AG04450 (cell line): ENCODE measurements around the gene ZNF516. TPM values are rescaled to one million over a fixed set of nuclear protein-coding genes. Genes with fewer than 3 reads are reported as not detected.
A peak's percentile ranks its signal among the peaks of the same experiment; 100 is the strongest.
"Not testable (repeated sequence)": the region's sequence is repeated elsewhere in the genome, so short reads cannot be mapped to it uniquely, and the experiment has no call there.

Source experiments
- CTCF ChIA-PET: fragments of 300-600, 350-600 bp; formaldehyde crosslinking; extraction: SDS; loops from one replicate; lab custom pipeline; 2022; ENCODE audit warnings: antibody characterized with exemption, inconsistent platforms; lab: Charles Lee
- POLR2A ChIA-PET: fragments of 350-600 bp; formaldehyde crosslinking; extraction: SDS; loops from one replicate; lab custom pipeline; 2021; ENCODE audit warnings: antibody characterized with exemption, inconsistent platforms; lab: Yijun Ruan, JAX
- DNase-seq: peaks from one replicate; pipeline ENCODE4 v3.0.0-alpha.2; 2011; ENCODE audit warnings: low read depth, low spot score
- H3K27ac ChIP-seq: one replicate; pipeline ENCODE4 v1.5.1; 2012; ENCODE audit warnings: low read depth, low read length, control low read depth
- H3K27me3 ChIP-seq: one replicate; pipeline ENCODE4 v1.6.0; 2012; ENCODE audit warnings: low read length; ENCODE audit not compliant: control insufficient read depth, insufficient read depth
- H3K4me3 ChIP-seq: 2 replicates; pipeline ENCODE4 v1.5.1; 2011; ENCODE audit warnings: mild to moderate bottlenecking, low read depth, low read length, control low read depth
- H3K9me3 ChIP-seq: 2 replicates; pipeline ENCODE4 v1.5.1; 2012; ENCODE audit warnings: low read length; ENCODE audit not compliant: control insufficient read depth, insufficient read depth
- CTCF ChIP-seq: IDR thresholded peaks from 2 replicates; pipeline ENCODE4 v1.5.1; 2011; ENCODE audit warnings: low read depth, low read length, control low read depth, inconsistent platforms
- polyA minus RNA-seq: library from RNA; depleted of rRNA, polyadenylated mRNA; stranded (reverse); fragments of >200 nt; gene quantifications from 2 replicates; pipeline ENCODE4 v1.2.3, GENCODE V29; 2011; rRNA and poly(A)+ RNA removed
- polyA plus RNA-seq: library from polyadenylated mRNA; depleted of rRNA; stranded (reverse); fragments of >200 nt; gene quantifications from 2 replicates; pipeline ENCODE4 v1.2.3, GENCODE V29; 2011; rRNA removed

Gene ZNF516
- polyA plus RNA-seq (15.0 and 15.5 TPM in 2 replicates), polyA minus RNA-seq (46.5 and 50.4 TPM in 2 replicates)

- POLR2A ChIA-PET, result no interaction called here
- Histone ChIP-seq H3K27me3 (no peaks in the 10 kb centered on the region), H3K27ac (peak within 1 kb of the TSS; percentile 86), H3K9me3 (no peaks in the 10 kb centered on the region; the same call in 1 of the 2 replicates), H3K4me3 (peak within 1 kb of the TSS; percentile 84)
- CTCF ChIA-PET, result no interaction called here
- TF ChIP-seq CTCF, result no peak
- DNase-seq, result no peak
These were observed at the start of gene ZNF516 for GRCh38 chr18:76495006-76495370. Gene ZNF516, minus strand, starts transcription at chr18:76495242. Its CDS starts 52,188 bp downstream, at chr18:76443054.

- H3K27ac ChIP-seq, result no peak overlapping the region
- no peaks in the 10 kb centered on the region for H3K27me3 ChIP-seq
- CTCF ChIA-PET, result interaction anchor here (1.6 kb wide), 1 partner anchor 10 kb away, joined by 3 read pairs; no protein-coding TSS in a partner anchor
- peaks cover 3% of the 10 kb centered on the region; the same call in 1 of the 2 replicates for H3K9me3 ChIP-seq
- POLR2A ChIA-PET, result no interaction called here
- no peak for DNase-seq
- no peak for TF ChIP-seq CTCF
- no peak overlapping the region for H3K4me3 ChIP-seq
These were observed 43.8 kb upstream of the ZNF516 start for GRCh38 chr18:76538846-76539245.

- Histone ChIP-seq H3K27me3 (no peaks in the 10 kb centered on the region), H3K27ac (no peak overlapping the region), H3K4me3 (no peak overlapping the region), H3K9me3 (peaks cover 3% of the 10 kb centered on the region; the same call in 1 of the 2 replicates)
- no peak for TF ChIP-seq CTCF
- ChIA-PET POLR2A (no interaction called here), CTCF (interaction anchor here (1.6 kb wide), 1 partner anchor 8 kb away, joined by 3 read pairs; no protein-coding TSS in a partner anchor)
- no peak for DNase-seq
These were observed 42.6 kb upstream of the ZNF516 start for GRCh38 chr18:76537621-76538020.

- POLR2A ChIA-PET, H3K27ac ChIP-seq, H3K4me3 ChIP-seq, DNase-seq, CTCF ChIA-PET, H3K27me3 ChIP-seq, H3K9me3 ChIP-seq: not testable (repeated sequence)
These were observed 41.6 kb upstream of the ZNF516 start for GRCh38 chr18:76536593-76536992.

GRCh38 chr18:76532875-76533274, 37.8 kb upstream of the ZNF516 start:
- H3K27ac ChIP-seq, result no peak overlapping the region
- no peak overlapping the region for H3K4me3 ChIP-seq
- ChIA-PET POLR2A (no interaction called here), CTCF (no interaction called here)
- no peak for TF ChIP-seq CTCF
- no peak for DNase-seq
- H3K27me3 ChIP-seq, result no peaks in the 10 kb centered on the region
- H3K9me3 ChIP-seq, result peaks cover 6% of the 10 kb centered on the region; the same call in 1 of the 2 replicates

- POLR2A ChIA-PET, result no interaction called here
- CTCF ChIA-PET, result no interaction called here
- DNase-seq, result no peak
These were observed 35.8 kb upstream of the ZNF516 start for GRCh38 chr18:76530846-76531245.

More at GRCh38 chr18:76530846-76531245, 35.8 kb upstream of the ZNF516 start:
- H3K27ac ChIP-seq, result no peak overlapping the region
- TF ChIP-seq CTCF, result no peak
- H3K9me3 ChIP-seq, result peaks cover 6% of the 10 kb centered on the region; the same call in 1 of the 2 replicates
- no peaks in the 10 kb centered on the region for H3K27me3 ChIP-seq
- H3K4me3 ChIP-seq, result no peak overlapping the region
